C4-2B (cell line): ENCODE measurements around the gene CRLF2.

Experiments
- CTCF ChIP-seq: fragments of 450-650 bp; conservative IDR thresholded peaks from 2 replicates; pipeline ENCODE4 v1.5.1; 2017; ENCODE audit warnings: mild to moderate bottlenecking
- ZFX ChIP-seq: fragments of 450-650 bp; IDR thresholded peaks from 2 replicates; pipeline ENCODE4 v1.6.1; 2017

GRCh38 chrX:1212532-1212931, at the start of gene CRLF2:
- TF ChIP-seq CTCF = no peak
- no peak for TF ChIP-seq ZFX
